ENCODE results near the gene CDYL.

- no peak for TF ChIP-seq RFX5 (IDR thresholded peaks at IDR 0.05; ENCODE audit: low read depth, low read length)
- no peak for TF ChIP-seq POLR2A (IDR thresholded peaks at IDR 0.05; ENCODE audit: low read depth, low read length)
Measured at GRCh38 chr6:4776131-4776492, at the start of gene CDYL.

Measured in IMR-90 (cell line).